Prostate gland (tissue), 1 donor: Measurements from ENCODE around the gene STIL.

Source experiments
- POLR2A ChIP-seq: fragments of 450-650 bp; IDR thresholded peaks from one replicate; pipeline ENCODE4 v1.6.1; 2016; ENCODE audit warnings: antibody characterized with exemption, mild to moderate bottlenecking
- POLR2AphosphoS5 ChIP-seq: sonication (generic); formaldehyde crosslinking; IDR thresholded peaks from one replicate; pipeline ENCODE4 v1.6.1; 2017; ENCODE audit warnings: antibody characterized with exemption

DNA sequence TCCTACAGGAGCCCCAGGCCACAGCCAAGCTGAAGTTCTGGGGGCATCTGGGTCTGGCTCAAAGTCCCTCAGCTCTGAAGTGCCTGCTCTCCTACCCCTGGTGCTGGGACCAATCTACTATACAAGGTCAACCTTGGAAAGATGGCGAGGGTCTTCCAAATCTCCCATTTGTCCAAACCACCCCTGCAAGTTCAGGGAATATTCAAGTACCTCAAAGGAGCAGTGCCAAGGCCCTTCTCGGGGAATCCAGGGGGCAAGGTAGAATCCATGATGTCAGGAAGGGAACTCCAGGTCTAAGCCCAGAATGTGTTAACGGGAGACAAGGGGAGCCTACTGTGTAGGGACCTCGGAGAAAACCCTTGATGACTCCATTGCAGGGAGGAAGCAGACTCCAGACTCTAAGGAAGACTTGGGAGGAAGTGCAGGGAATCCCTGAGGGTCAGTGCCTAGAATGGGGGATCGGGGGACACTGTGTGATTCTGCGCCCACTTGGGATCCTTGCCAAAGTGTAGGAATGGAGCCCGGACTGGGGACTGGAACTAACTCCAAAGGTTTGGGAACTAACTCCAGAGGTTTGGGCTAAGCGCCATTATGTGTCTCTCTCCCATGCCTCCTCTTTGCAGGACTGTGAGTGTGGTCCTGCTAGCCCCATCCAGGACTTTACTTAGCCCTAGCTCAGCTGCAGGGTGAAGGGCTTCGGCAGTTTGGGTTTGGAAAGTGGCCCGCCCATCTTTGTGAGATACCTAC lies 90.6 kb downstream of the STIL start:
- TF ChIP-seq POLR2AphosphoS5 (no peak), POLR2A (no peak)
